Measurements from ENCODE around the gene GALNT18.

The GALNT18 gene

GRCh38 chr11:11243590-11244469 lies 378.0 kb downstream of the GALNT18 start:
- Histone ChIP-seq H3K36me3 (ENCODE audit: control insufficient read depth, insufficient read depth, low read length, severe bottlenecking) (no peaks in the 10 kb centered on the region), H3K9ac (ENCODE audit: low read length) (no peak overlapping the region), H3K4me1 (ENCODE audit: control insufficient read depth, insufficient read depth, low read length) (peaks cover 25% of the 10 kb centered on the region), H3K27me3 (replicated peaks; ENCODE audit: control insufficient read depth, insufficient read depth, low read length) (peaks cover 9% of the 10 kb centered on the region), H3K4me3 (ENCODE audit: low read length) (no peak overlapping the region), H3K9me3 (ENCODE audit: control insufficient read depth, low read length) (peaks cover 9% of the 10 kb centered on the region)
- DNase-seq (ENCODE audit: low read depth) = no peak

GRCh38 chr11:11243209-11243589 lies 378.6 kb downstream of the GALNT18 start:
- Histone ChIP-seq H3K36me3 (ENCODE audit: control insufficient read depth, insufficient read depth, low read length, severe bottlenecking) (no peaks in the 10 kb centered on the region), H3K4me1 (ENCODE audit: control insufficient read depth, insufficient read depth, low read length) (peaks cover 25% of the 10 kb centered on the region), H3K9me3 (ENCODE audit: control insufficient read depth, low read length) (peaks cover 8% of the 10 kb centered on the region), H3K27me3 (replicated peaks; ENCODE audit: control insufficient read depth, insufficient read depth, low read length) (peaks cover 11% of the 10 kb centered on the region), H3K9ac (ENCODE audit: low read length) (no peak overlapping the region), H3K4me3 (ENCODE audit: low read length) (no peak overlapping the region)
- no peak for DNase-seq (ENCODE audit: low read depth)

- Histone ChIP-seq H3K9me3 (ENCODE audit: control insufficient read depth, low read length) (no peaks in the 10 kb centered on the region), H3K27me3 (replicated peaks; ENCODE audit: control insufficient read depth, insufficient read depth, low read length) (peaks cover 9% of the 10 kb centered on the region), H3K9ac (ENCODE audit: low read length) (no peak overlapping the region), H3K4me1 (ENCODE audit: control insufficient read depth, insufficient read depth, low read length) (peaks cover 25% of the 10 kb centered on the region), H3K4me3 (ENCODE audit: low read length) (no peak overlapping the region), H3K36me3 (ENCODE audit: control insufficient read depth, insufficient read depth, low read length, severe bottlenecking) (no peaks in the 10 kb centered on the region)
- DNase-seq (ENCODE audit: low read depth) = no peak
Measured at GRCh38 chr11:11241284-11241683, 380.5 kb downstream of the GALNT18 start.

GRCh38 chr11:11239959-11240358 lies 381.8 kb downstream of the GALNT18 start:
- Histone ChIP-seq H3K9me3 (ENCODE audit: control insufficient read depth, low read length) (no peaks in the 10 kb centered on the region), H3K36me3 (ENCODE audit: control insufficient read depth, insufficient read depth, low read length, severe bottlenecking) (no peaks in the 10 kb centered on the region), H3K27me3 (replicated peaks; ENCODE audit: control insufficient read depth, insufficient read depth, low read length) (peaks cover 5% of the 10 kb centered on the region), H3K4me1 (ENCODE audit: control insufficient read depth, insufficient read depth, low read length) (peaks cover 21% of the 10 kb centered on the region), H3K4me3 (ENCODE audit: low read length) (no peak overlapping the region), H3K9ac (ENCODE audit: low read length) (no peak overlapping the region)
- DNase-seq (ENCODE audit: low read depth) = no peak

GRCh38 chr11:11237070-11237832 lies 384.6 kb downstream of the GALNT18 start:
- H3K4me1 ChIP-seq (ENCODE audit: control insufficient read depth, insufficient read depth, low read length) = no peaks in the 10 kb centered on the region
- no peak for DNase-seq (ENCODE audit: low read depth)
- peaks cover 31% of the 10 kb centered on the region for H3K27me3 ChIP-seq (replicated peaks; ENCODE audit: control insufficient read depth, insufficient read depth, low read length)
- no peak overlapping the region for H3K9ac ChIP-seq (ENCODE audit: low read length)
- H3K36me3 ChIP-seq (ENCODE audit: control insufficient read depth, insufficient read depth, low read length, severe bottlenecking) = no peaks in the 10 kb centered on the region
- no peak overlapping the region for H3K4me3 ChIP-seq (ENCODE audit: low read length)
- no peaks in the 10 kb centered on the region for H3K9me3 ChIP-seq (ENCODE audit: control insufficient read depth, low read length)

- H3K9ac ChIP-seq (ENCODE audit: low read length) = no peak overlapping the region
- H3K27me3 ChIP-seq (replicated peaks; ENCODE audit: control insufficient read depth, insufficient read depth, low read length) = peaks cover 34% of the 10 kb centered on the region
- H3K4me3 ChIP-seq (ENCODE audit: low read length) = no peak overlapping the region
- no peaks in the 10 kb centered on the region for H3K9me3 ChIP-seq (ENCODE audit: control insufficient read depth, low read length)
- H3K4me1 ChIP-seq (ENCODE audit: control insufficient read depth, insufficient read depth, low read length) = no peaks in the 10 kb centered on the region
- no peaks in the 10 kb centered on the region for H3K36me3 ChIP-seq (ENCODE audit: control insufficient read depth, insufficient read depth, low read length, severe bottlenecking)
- no peak for DNase-seq (ENCODE audit: low read depth)
Measured at GRCh38 chr11:11236498-11237059, 385.2 kb downstream of the GALNT18 start.

GRCh38 chr11:11231763-11232162 lies 390.0 kb downstream of the GALNT18 start:
- DNase-seq (ENCODE audit: low read depth) = no peak
- Histone ChIP-seq H3K4me3 (ENCODE audit: low read length) (no peak overlapping the region), H3K36me3 (ENCODE audit: control insufficient read depth, insufficient read depth, low read length, severe bottlenecking) (no peaks in the 10 kb centered on the region), H3K9me3 (ENCODE audit: control insufficient read depth, low read length) (peaks cover 2% of the 10 kb centered on the region), H3K4me1 (ENCODE audit: control insufficient read depth, insufficient read depth, low read length) (no peaks in the 10 kb centered on the region), H3K27me3 (replicated peaks; ENCODE audit: control insufficient read depth, insufficient read depth, low read length) (peaks cover 58% of the 10 kb centered on the region), H3K9ac (ENCODE audit: low read length) (no peak overlapping the region)

- H3K36me3 ChIP-seq (ENCODE audit: control insufficient read depth, insufficient read depth, low read length, severe bottlenecking) = no peaks in the 10 kb centered on the region
- peaks cover 5% of the 10 kb centered on the region for H3K4me1 ChIP-seq (ENCODE audit: control insufficient read depth, insufficient read depth, low read length)
- H3K9ac ChIP-seq (ENCODE audit: low read length) = no peak overlapping the region
- no peak for DNase-seq (ENCODE audit: low read depth)
- no peak overlapping the region for H3K4me3 ChIP-seq (ENCODE audit: low read length)
- peaks cover 10% of the 10 kb centered on the region for H3K9me3 ChIP-seq (ENCODE audit: control insufficient read depth, low read length)
- H3K27me3 ChIP-seq (replicated peaks; ENCODE audit: control insufficient read depth, insufficient read depth, low read length) = peaks cover 58% of the 10 kb centered on the region
Measured at GRCh38 chr11:11230802-11231562, 390.8 kb downstream of the GALNT18 start.

- Histone ChIP-seq H3K36me3 (ENCODE audit: control insufficient read depth, insufficient read depth, low read length, severe bottlenecking) (no peaks in the 10 kb centered on the region), H3K9me3 (ENCODE audit: control insufficient read depth, low read length) (peaks cover 10% of the 10 kb centered on the region), H3K4me1 (ENCODE audit: control insufficient read depth, insufficient read depth, low read length) (peaks cover 11% of the 10 kb centered on the region), H3K9ac (ENCODE audit: low read length) (no peak overlapping the region), H3K27me3 (replicated peaks; ENCODE audit: control insufficient read depth, insufficient read depth, low read length) (peaks cover 58% of the 10 kb centered on the region), H3K4me3 (ENCODE audit: low read length) (no peak overlapping the region)
- DNase-seq (ENCODE audit: low read depth) = no peak
Measured at GRCh38 chr11:11230087-11230486, 391.7 kb downstream of the GALNT18 start.

GRCh38 chr11:11229647-11230046 lies 392.2 kb downstream of the GALNT18 start:
- Histone ChIP-seq H3K36me3 (ENCODE audit: control insufficient read depth, insufficient read depth, low read length, severe bottlenecking) (no peaks in the 10 kb centered on the region), H3K4me3 (ENCODE audit: low read length) (no peak overlapping the region), H3K4me1 (ENCODE audit: control insufficient read depth, insufficient read depth, low read length) (peaks cover 11% of the 10 kb centered on the region), H3K9me3 (ENCODE audit: control insufficient read depth, low read length) (peaks cover 10% of the 10 kb centered on the region), H3K9ac (ENCODE audit: low read length) (no peak overlapping the region), H3K27me3 (replicated peaks; ENCODE audit: control insufficient read depth, insufficient read depth, low read length) (peaks cover 56% of the 10 kb centered on the region)
- DNase-seq (ENCODE audit: low read depth) = no peak
